Stimulated activated CD4-positive, alpha-beta T cell treated with anti-CD3 and anti-CD28 coated beads, Interleukin-1b, Interleukin-23, amount 100 ng/mL, for 1 hour (primary cell): ENCODE measurements around the gene GCC2.
A peak's percentile ranks its signal among the peaks of the same experiment; 100 is the strongest.
"Not testable (repeated sequence)": the region's sequence is repeated elsewhere in the genome, so short reads cannot be mapped to it uniquely, and the experiment has no call there.

Source experiments
- DNase-seq, 2 donors: peaks; one replicate each; pipeline ENCODE4 v3.0.0-alpha.2; 2020; ENCODE audit warnings: low read depth in 2 of 2

The GCC2 gene

GRCh38 chr2:108436976-108437375 lies 12.0 kb upstream of the GCC2 start:
- no peak for DNase-seq

DNA sequence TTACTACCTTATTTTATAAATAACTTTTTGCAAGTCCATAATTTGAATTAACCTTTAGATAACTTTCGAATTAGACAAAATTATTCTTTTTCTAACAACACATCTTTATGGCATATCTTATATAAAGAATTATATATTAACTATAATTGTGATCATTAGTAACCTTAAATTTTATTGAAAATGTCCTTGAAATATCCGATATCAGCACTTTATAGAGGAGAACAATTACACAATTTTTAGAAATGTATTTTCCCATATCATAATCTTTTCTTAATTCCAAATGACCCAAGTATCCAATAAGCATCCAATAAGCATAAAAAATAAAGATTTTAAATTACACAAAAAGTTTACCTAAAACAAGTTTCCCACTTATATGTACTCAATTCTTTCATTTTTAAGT lies 7.3 kb upstream of the GCC2 start:
- DNase-seq = no peak

- DNase-seq = no peak
Measured at GRCh38 chr2:108444941-108445840, 3.8 kb upstream of the GCC2 start.

DNA sequence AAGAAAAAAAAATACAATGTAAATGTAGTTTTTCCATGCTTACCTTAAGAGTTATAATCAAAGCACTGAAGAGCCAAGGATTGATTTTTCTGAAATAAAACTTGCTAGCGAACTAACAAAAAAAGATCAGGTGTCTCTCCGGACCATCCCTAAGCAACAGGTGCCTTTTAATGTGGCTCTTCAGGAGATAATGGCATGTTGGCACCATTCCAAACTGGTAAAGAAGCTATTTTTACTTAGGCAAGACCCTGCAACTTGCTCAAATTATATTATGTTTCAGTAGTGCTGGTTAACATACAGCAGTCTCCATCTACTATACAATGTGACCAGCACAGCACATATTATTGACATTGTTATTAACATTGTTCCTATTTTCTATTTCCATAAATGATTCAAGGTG lies 2.3 kb upstream of the GCC2 start:
- DNase-seq = no peak

- no peak for DNase-seq
Measured at GRCh38 chr2:108447947-108448677, 894 bp upstream of the GCC2 start.

GRCh38 chr2:108449410-108450130 lies 564 bp downstream of the GCC2 start:
- peak in 1 of 2 donors; percentile 4 for DNase-seq

GRCh38 chr2:108450863-108451262 lies 1.9 kb downstream of the GCC2 start:
- DNase-seq = no peak

DNA sequence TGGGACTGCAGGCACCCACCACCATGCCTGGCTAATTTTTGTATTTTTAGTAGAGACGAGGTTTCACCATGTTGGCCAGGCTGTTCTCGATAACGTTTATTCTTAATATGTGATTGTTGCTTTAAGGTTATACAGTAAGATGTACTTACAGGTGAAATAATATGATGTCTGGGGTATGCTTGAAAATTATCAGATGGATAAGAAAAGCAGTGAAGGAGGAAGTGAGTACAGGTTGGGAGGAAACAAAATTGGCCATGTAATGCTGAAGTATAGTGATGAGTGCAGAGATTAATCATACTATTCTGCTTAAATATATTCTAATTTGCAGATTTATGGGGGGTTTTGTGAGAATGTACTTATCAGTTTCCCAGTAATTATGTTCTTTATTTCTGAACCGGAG lies 3.0 kb downstream of the GCC2 start:
- no peak for DNase-seq

GRCh38 chr2:108453530-108453929 lies 4.5 kb downstream of the GCC2 start:
- not testable (repeated sequence) for DNase-seq

- no peak for DNase-seq
Measured at GRCh38 chr2:108454440-108454839, 5.4 kb downstream of the GCC2 start.

DNA sequence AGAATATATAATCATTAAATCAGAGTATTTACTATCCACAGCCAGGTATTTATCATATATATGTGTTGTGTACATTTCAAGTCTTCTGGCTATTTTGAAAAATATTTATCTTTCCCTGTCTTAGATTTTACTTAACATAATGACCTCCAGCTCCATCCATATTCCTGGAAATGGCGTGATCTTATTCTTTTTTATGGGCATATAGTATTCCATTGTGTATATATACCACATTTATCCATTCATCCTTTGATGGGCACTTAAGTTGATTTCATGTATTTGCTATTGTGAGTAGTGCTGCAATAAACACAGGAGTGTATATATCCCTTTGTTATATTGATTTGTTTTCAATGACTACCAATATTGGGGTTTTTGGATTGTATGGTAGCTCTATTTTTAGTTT lies 6.6 kb downstream of the GCC2 start:
- no peak for DNase-seq

DNA sequence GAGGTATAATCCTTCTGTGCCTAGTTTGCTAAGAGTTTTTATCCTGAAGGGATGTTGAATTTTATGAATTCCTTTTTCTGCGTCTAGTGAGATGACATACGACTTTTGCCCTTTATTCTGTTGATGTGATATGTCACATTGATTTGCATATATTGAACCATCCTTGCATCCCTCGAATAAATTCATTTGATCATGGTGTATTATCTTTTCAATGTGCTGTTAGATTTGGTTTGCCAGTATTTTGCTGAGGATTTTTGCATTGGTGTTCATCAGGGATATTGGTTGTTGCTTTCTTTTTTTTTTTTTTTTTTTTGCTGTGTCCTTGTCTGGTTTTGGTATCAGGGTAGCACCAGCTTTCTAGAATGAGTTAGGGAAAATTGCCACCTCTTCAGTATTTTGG lies 9.1 kb downstream of the GCC2 start:
- DNase-seq = no peak

DNA sequence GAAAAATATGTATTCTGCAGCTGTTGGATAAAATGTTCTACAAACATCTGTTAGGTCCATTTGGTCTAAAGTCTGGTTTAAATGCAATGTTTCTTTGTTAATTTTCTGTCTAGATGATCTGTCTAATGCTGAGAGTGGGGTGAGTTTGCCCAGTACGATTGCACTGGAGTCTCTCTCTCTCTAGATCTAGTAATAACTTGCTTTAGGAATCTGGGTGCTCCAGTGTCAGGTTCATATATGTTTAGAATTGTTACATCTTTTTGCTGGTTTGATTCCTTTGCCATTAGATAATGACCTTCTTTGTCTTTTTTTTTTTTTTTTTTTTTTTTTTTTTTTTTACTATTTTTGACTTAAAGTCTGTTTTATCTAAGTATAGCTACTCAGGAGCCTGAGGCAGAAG lies 10.4 kb downstream of the GCC2 start:
- DNase-seq = no peak

GRCh38 chr2:108460345-108461037 lies 11.5 kb downstream of the GCC2 start:
- DNase-seq = no peak

- no peak for DNase-seq
Measured at GRCh38 chr2:108477099-108477498, 28.1 kb downstream of the GCC2 start.

- DNase-seq = no peak
Measured at GRCh38 chr2:108485253-108485652, 36.2 kb downstream of the GCC2 start.

DNA sequence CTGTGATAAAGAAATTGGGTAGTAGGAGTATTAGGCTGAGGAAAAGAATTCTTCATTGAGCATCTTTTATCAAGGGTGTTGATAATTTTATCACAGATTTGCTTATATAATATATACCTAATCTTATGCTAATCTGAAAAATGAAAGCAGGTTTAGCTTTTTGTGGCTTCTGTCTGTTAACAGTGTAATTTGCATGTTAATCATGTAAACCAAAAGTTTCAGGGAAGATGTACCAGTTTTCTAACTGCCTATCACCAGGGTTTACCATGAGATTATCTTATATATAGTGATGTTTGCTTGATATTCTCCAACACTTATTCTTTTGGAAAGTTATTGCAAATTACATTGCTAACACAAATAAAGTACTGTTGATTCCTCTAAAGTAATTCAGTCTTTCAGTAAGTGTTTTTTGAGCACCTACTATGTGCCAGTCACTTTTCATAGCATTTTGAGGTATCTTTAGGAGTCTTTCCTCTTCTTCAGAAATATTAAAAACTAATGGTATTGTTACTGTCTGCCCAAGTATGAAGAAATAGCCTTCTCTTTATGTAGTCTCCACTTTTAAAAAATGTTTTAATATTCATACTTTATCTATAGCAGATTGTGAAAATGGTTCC lies 41.6 kb downstream of the GCC2 start:
- no peak for DNase-seq

GRCh38 chr2:108491848-108492247 lies 42.8 kb downstream of the GCC2 start:
- DNase-seq = no peak

- DNase-seq = no peak
Measured at GRCh38 chr2:108492364-108492763, 43.4 kb downstream of the GCC2 start.

GRCh38 chr2:108496167-108496566 lies 47.2 kb downstream of the GCC2 start:
- not testable (repeated sequence) for DNase-seq

DNA sequence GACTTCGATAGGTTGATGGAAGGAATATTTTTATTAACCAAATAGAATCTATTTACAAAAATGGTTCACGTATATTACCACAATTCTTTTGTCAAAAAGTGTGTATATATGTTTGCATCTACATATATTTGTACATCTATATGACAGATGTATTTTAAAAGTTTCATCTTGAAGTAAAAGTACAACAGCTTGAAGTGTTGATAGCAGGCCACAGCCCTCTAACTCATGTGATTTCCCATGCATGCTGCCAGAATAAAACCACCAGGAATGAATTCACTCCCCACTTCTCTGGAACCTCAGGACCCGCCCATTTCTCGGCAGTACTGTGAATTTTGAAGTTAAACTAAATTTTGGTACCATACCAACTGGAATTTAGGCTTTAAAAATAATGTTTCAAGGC lies 58.6 kb downstream of the GCC2 start:
- DNase-seq = not testable (repeated sequence)
